SK-N-MC (cell line): ENCODE data around the gene TACSTD2.
"Not testable (repeated sequence)": the region's sequence is repeated elsewhere in the genome, so short reads cannot be mapped to it uniquely, and the experiment has no call there.

Experiments
- DNase-seq: peaks from one replicate; pipeline ENCODE4 v3.0.0-alpha.2; 2011; ENCODE audit warnings: low read depth, low spot score
- H3K27ac ChIP-seq: fragments of 200-600 bp; sonication (generic); 2 replicates; pipeline ENCODE4 v1.5.1; 2016; ENCODE audit warnings: mixed run types
- H3K36me3 ChIP-seq: fragments of 200-600 bp; sonication (generic); 2 replicates; pipeline ENCODE4 v1.6.1; 2017; ENCODE audit warnings: antibody characterized with exemption, low read length, mixed read lengths; ENCODE audit not compliant: insufficient read depth
- H3K4me3 ChIP-seq: fragments of 200-600 bp; sonication (generic); 2 replicates; pipeline ENCODE4 v1.5.1; 2016
- H3K9ac ChIP-seq: fragments of 200-600 bp; sonication (generic); 2 replicates; pipeline ENCODE4 v1.8.0; 2017; ENCODE audit warnings: mixed run types, mixed read lengths; ENCODE audit not compliant: insufficient read length
- H3K9me3 ChIP-seq: fragments of 200-600 bp; sonication (generic); 2 replicates; pipeline ENCODE4 v1.6.1; 2017; ENCODE audit warnings: low read depth, mild to moderate bottlenecking, antibody characterized with exemption, low read length, moderate library complexity, mixed read lengths
- EZH2 ChIP-seq: fragments of 200-600 bp; sonication (generic); IDR thresholded peaks from one replicate; pipeline ENCODE4 v1.6.1; 2017; ENCODE audit warnings: antibody characterized with exemption
- FOXP2 ChIP-seq: optimal IDR thresholded peaks from 2 replicates; pipeline ENCODE3; 2011; ENCODE audit warnings: mild to moderate bottlenecking, moderate library complexity; ENCODE audit not compliant: insufficient read depth; ENCODE audit errors: extremely low read length, control extremely low read depth
- POLR2AphosphoS5 ChIP-seq: IDR thresholded peaks from 2 replicates; pipeline ENCODE4 v1.6.1; 2012; ENCODE audit warnings: mild to moderate bottlenecking, low read depth, low read length, borderline replicate concordance

The TACSTD2 gene

GRCh38 chr1:58584082-58584895, 7.2 kb upstream of the TACSTD2 start:
- Histone ChIP-seq H3K4me3 (no peak overlapping the region), H3K27ac (no peak overlapping the region), H3K36me3 (no peaks in the 10 kb centered on the region), H3K9me3 (no peaks in the 10 kb centered on the region), H3K9ac (no peak overlapping the region)
- TF ChIP-seq EZH2, result no peak
- no peak for TF ChIP-seq FOXP2
- no peak for TF ChIP-seq POLR2AphosphoS5
- DNase-seq, result no peak

- H3K9ac ChIP-seq, result no peak overlapping the region
- no peaks in the 10 kb centered on the region for H3K9me3 ChIP-seq
- no peak overlapping the region for H3K27ac ChIP-seq
- no peak for DNase-seq
- TF ChIP-seq EZH2 (no peak), POLR2AphosphoS5 (no peak), FOXP2 (no peak)
- H3K4me3 ChIP-seq, result no peak overlapping the region
- no peaks in the 10 kb centered on the region for H3K36me3 ChIP-seq
Measured at GRCh38 chr1:58583496-58583895, 6.4 kb upstream of the TACSTD2 start.

- H3K9me3 ChIP-seq, result not testable (repeated sequence)
Measured at GRCh38 chr1:58582143-58582542, 5.1 kb upstream of the TACSTD2 start.

GRCh38 chr1:58581641-58582040, 4.6 kb upstream of the TACSTD2 start:
- Histone ChIP-seq H3K27ac (no peak overlapping the region), H3K9ac (no peak overlapping the region), H3K36me3 (no peaks in the 10 kb centered on the region), H3K9me3 (no peaks in the 10 kb centered on the region), H3K4me3 (no peak overlapping the region)
- no peak for DNase-seq
- TF ChIP-seq EZH2, result no peak
- no peak for TF ChIP-seq POLR2AphosphoS5

More at GRCh38 chr1:58582143-58582542, 5.1 kb upstream of the TACSTD2 start:
- not testable (repeated sequence) for H3K36me3 ChIP-seq, DNase-seq, H3K9ac ChIP-seq, H3K27ac ChIP-seq, H3K4me3 ChIP-seq

GRCh38 chr1:58580186-58580585, 3.1 kb upstream of the TACSTD2 start:
- no peak for DNase-seq
- no peaks in the 10 kb centered on the region for H3K9me3 ChIP-seq
- no peak overlapping the region for H3K27ac ChIP-seq
- no peak overlapping the region for H3K9ac ChIP-seq
- H3K4me3 ChIP-seq, result no peak overlapping the region
- H3K36me3 ChIP-seq, result no peaks in the 10 kb centered on the region
- TF ChIP-seq EZH2 (no peak), POLR2AphosphoS5 (no peak), FOXP2 (no peak)

- no peak overlapping the region for H3K27ac ChIP-seq
- H3K9me3 ChIP-seq, result no peaks in the 10 kb centered on the region
- DNase-seq, result no peak
- H3K4me3 ChIP-seq, result no peak overlapping the region
- H3K9ac ChIP-seq, result no peak overlapping the region
- TF ChIP-seq FOXP2 (no peak), POLR2AphosphoS5 (no peak), EZH2 (no peak)
- H3K36me3 ChIP-seq, result no peaks in the 10 kb centered on the region
Measured at GRCh38 chr1:58577654-58578030, 590 bp upstream of the TACSTD2 start.

- Histone ChIP-seq H3K9ac (no peak overlapping the region), H3K36me3 (no peaks in the 10 kb centered on the region), H3K9me3 (no peaks in the 10 kb centered on the region), H3K27ac (no peak overlapping the region), H3K4me3 (no peak overlapping the region)
- no peak for DNase-seq
- TF ChIP-seq EZH2, result no peak
- no peak for TF ChIP-seq FOXP2
- TF ChIP-seq POLR2AphosphoS5, result no peak
Measured at GRCh38 chr1:58576325-58576726, 726 bp downstream of the TACSTD2 start.

- no peak for DNase-seq
- H3K36me3 ChIP-seq, result no peaks in the 10 kb centered on the region
- no peak overlapping the region for H3K9ac ChIP-seq
- no peaks in the 10 kb centered on the region for H3K9me3 ChIP-seq
- no peak overlapping the region for H3K4me3 ChIP-seq
- H3K27ac ChIP-seq, result no peak overlapping the region
- TF ChIP-seq EZH2 (no peak), POLR2AphosphoS5 (no peak), FOXP2 (no peak)
Measured at GRCh38 chr1:58575551-58576324, 1.3 kb downstream of the TACSTD2 start.
